ENCODE data around the gene MMP13. TPM values are rescaled to one million over a fixed set of nuclear protein-coding genes. Genes with fewer than 3 reads are reported as not detected.
"Not testable (repeated sequence)": the region's sequence is repeated elsewhere in the genome, so short reads cannot be mapped to it uniquely, and the experiment has no call there.

The MMP13 gene
- total RNA-seq, 2 experiments from 2014 or later, result not detected

DNA sequence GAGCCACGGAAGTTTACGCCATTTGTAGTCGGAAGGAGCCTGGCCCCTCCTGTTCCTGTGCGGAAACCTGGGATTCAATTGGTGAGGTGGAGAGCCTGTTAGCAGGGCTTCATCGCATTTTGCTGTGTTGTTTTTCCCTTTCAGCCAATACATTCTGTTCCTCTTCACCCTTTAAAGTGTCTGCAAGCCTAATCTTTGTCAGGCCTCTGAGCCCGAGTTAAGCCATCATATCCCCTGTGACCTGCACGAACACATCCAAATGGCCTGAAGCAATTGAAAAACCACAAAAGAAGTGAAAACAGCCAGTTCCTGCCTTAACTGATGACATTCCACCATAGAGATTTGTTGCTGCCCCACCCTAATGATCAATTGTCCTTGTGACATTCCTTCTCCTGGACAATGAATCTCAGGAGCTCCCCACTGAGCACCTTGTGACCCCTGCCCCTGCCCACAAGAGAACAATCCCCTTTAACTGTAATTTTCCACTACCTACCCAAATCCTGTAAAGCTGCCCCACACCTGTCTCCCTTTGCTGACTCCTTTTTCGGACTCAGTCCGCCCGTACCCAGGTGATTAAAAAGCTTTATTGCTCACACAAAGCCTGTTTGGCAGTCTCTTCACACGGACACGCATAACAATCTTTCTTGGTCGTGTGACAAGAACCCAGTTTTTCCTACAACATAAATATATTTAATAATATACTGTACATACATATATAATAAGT is 43.6 kb downstream of the MMP13 start:
- Mint-ChIP-seq H3K4me1 (no peaks in the 10 kb centered on the region), H3K4me3 (no peak overlapping the region), H3K27me3 (peaks cover 3% of the 10 kb centered on the region), H3K9me3 (no peaks in the 10 kb centered on the region), H3K27ac (no peak overlapping the region), H3K36me3 (ENCODE audit: low read depth) (no peaks in the 10 kb centered on the region)
- ChIA-PET CTCF (no interaction called here), POLR2A (no interaction called here)
- no peak for DNase-seq

DNA sequence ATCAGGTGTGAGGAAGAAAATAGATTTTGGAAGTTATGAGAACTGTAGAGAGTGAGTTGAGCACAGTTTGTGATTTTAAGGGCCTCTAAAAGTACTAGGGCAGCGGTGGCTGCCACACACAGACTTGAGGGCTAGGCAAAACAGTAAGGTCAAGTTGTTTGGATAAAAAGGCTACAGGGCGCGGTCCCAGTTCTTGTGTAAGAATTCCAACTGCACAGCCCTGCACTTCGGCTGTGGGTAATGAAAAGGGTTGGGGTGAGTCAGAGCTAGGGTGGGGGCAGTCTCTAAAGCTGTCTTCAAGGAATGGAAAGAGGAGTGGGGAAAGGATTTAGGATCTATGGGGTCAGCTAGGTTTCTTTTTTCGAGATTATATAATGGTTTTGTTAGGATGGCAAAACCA is 49.7 kb downstream of the MMP13 start:
- H3K36me3 Mint-ChIP-seq (ENCODE audit: low read depth); POLR2A ChIA-PET; DNase-seq; H3K4me3 Mint-ChIP-seq; H3K27ac Mint-ChIP-seq; H3K27me3 Mint-ChIP-seq; H3K9me3 Mint-ChIP-seq; H3K4me1 Mint-ChIP-seq; CTCF ChIA-PET: not testable (repeated sequence)

DNA sequence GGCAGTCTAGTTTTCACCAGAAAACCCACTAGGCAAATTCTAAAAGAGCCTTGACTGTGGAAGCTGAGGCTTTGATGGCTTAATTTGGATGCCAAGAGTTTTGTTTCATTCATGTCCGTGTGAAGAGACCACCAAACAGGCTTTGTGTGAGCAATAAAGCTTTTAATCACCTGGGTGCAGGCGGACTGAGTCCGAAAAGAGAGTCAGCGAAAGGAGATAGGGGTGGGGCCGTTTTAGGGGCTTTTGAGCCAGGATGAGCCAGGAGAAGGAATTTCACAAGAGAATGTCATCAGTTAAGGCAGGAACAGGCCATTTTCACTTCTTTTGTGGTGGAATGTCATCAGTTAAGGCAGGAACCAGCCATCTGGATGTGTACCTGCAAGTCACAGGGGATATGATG is 51.6 kb downstream of the MMP13 start:
- H3K4me1 Mint-ChIP-seq; POLR2A ChIA-PET; DNase-seq; H3K4me3 Mint-ChIP-seq; H3K9me3 Mint-ChIP-seq; CTCF ChIA-PET; H3K27ac Mint-ChIP-seq; H3K27me3 Mint-ChIP-seq; H3K36me3 Mint-ChIP-seq (ENCODE audit: low read depth): not testable (repeated sequence)

DNA sequence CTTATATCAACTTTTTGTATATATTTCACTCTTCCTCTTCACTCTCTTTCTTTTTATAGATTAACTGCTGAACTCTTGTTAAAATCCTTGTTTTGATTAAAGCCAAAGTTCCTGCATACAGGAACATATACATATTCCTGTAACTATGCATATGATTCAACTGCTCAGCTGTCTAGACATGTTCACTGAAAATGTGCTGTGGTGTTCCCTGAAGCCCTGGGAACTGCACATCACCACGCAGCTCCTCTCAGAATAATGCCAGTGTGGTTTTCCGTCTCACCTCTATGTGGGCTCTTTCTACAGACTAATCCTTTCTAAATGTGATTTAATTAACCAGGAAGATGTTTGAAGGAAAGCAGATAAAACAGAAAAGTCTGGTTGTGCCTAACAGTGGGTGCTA is 55.2 kb downstream of the MMP13 start:
- POLR2A ChIA-PET, result no interaction called here
- Mint-ChIP-seq H3K4me3 (no peak overlapping the region), H3K4me1 (no peaks in the 10 kb centered on the region), H3K36me3 (ENCODE audit: low read depth) (no peaks in the 10 kb centered on the region), H3K9me3 (peaks cover 3% of the 10 kb centered on the region), H3K27me3 (no peaks in the 10 kb centered on the region), H3K27ac (no peak overlapping the region)
- no peak for DNase-seq
- CTCF ChIA-PET, result no interaction called here

Other genes with a start within 250 kb of the MMP13 start
- gene MMP27, start 250.0 kb downstream of the MMP13 start, total RNA-seq, result not detected
- gene MMP8, start 230.8 kb downstream of the MMP13 start, total RNA-seq, result not detected
- gene MMP10, start 175.1 kb downstream of the MMP13 start, total RNA-seq, result not detected
- gene MMP1, start 157.6 kb downstream of the MMP13 start, total RNA-seq, result not detected
- not detected for gene MMP3, start 112.1 kb downstream of the MMP13 start, total RNA-seq
- not detected for gene MMP12, start 80.8 kb downstream of the MMP13 start, total RNA-seq
- 10 to 100 TPM; 22.1 to 24.9 TPM for gene DCUN1D5, start 136.4 kb upstream of the MMP13 start, total RNA-seq
- 1 to 10 TPM in 1 of 2 experiments, under 1 TPM in 1; 0.92 to 1.3 TPM for gene DYNC2H1, start 153.7 kb upstream of the MMP13 start, total RNA-seq

All from activated CD4-positive, alpha-beta T cell treated with anti-CD3 and anti-CD28 coated beads, Interleukin-2, amount 10 ng/mL, durations not matched to agents 7 days and 5 days (primary cell).